ENCODE results near the gene SMG1.

GRCh38 chr16:18801145-18801972 lies 124.8 kb downstream of the SMG1 start, which contains the start of gene ARL6IP1:
- peak; percentile 100 for TF ChIP-seq POLR2A (IDR thresholded peaks at IDR 0.05; ENCODE audit: low read length)
- no peak for TF ChIP-seq GATA1 (IDR thresholded peaks at IDR 0.05; ENCODE audit: low read depth, low read length)

All from erythroblast (primary cell).